Endothelial cell of umbilical vein (primary cell): ENCODE results near the gene CBX6.

Experiments used
- CTCF ChIP-seq, 2 donors: IDR thresholded peaks; 1 replicate in 1 of 2; 2 replicates in 1 of 2; pipeline ENCODE4 v1.5.1; 2011; ENCODE audit warnings: low read length in 2 of 2, mild to moderate bottlenecking in 2 of 2, moderate library complexity in 2 of 2, control low read depth in 1 of 2, inconsistent platforms in 1 of 2, low read depth in 1 of 2; ENCODE audit not compliant: insufficient read depth in 1 of 2; ENCODE audit errors: extremely low read depth in 1 of 2
- JUN ChIP-seq: IDR thresholded peaks from 2 replicates; pipeline ENCODE4 v1.6.1; 2011; ENCODE audit warnings: borderline replicate concordance, low read depth; ENCODE audit not compliant: insufficient read length, insufficient read depth
- MAX ChIP-seq: IDR thresholded peaks from 2 replicates; pipeline ENCODE4 v1.6.1; 2011; ENCODE audit not compliant: insufficient read depth, insufficient read length

- no peak for TF ChIP-seq JUN
- TF ChIP-seq CTCF (IDR thresholded peaks at IDR 0.05; ENCODE audit: extremely low read depth in 1 of 2, insufficient read depth in 1 of 2, low read depth in 1 of 2, low read length in 2 of 2), result no peak
- TF ChIP-seq MAX, result no peak
These were observed 37.0 kb downstream of the CBX6 start for GRCh38 chr22:38834991-38835390.
